ENCODE measurements around the gene DNAJC19.

Gene DNAJC19

GRCh38 chr3:180987344-180987743 is 2.2 kb downstream of the DNAJC19 start:
- no peak for TF ChIP-seq TEAD4 (IDR thresholded peaks at IDR 0.05)
- TF ChIP-seq YY1 (IDR thresholded peaks at IDR 0.05; ENCODE audit: low read depth): no peak
- no peak for TF ChIP-seq CREB1 (IDR thresholded peaks at IDR 0.05; ENCODE audit: low read depth)
- no peak for TF ChIP-seq FOXM1 (IDR thresholded peaks at IDR 0.05; ENCODE audit: borderline replicate concordance, low read depth)
- no peak for TF ChIP-seq EGR1 (IDR thresholded peaks at IDR 0.05)
- no peak for TF ChIP-seq MAX (IDR thresholded peaks at IDR 0.05)
- TF ChIP-seq CEBPB (IDR thresholded peaks at IDR 0.05): no peak
- TF ChIP-seq TCF12 (IDR thresholded peaks at IDR 0.05; ENCODE audit: low read depth): no peak
- no peak for TF ChIP-seq RAD21 (IDR thresholded peaks at IDR 0.05; ENCODE audit: low read depth)

DNA sequence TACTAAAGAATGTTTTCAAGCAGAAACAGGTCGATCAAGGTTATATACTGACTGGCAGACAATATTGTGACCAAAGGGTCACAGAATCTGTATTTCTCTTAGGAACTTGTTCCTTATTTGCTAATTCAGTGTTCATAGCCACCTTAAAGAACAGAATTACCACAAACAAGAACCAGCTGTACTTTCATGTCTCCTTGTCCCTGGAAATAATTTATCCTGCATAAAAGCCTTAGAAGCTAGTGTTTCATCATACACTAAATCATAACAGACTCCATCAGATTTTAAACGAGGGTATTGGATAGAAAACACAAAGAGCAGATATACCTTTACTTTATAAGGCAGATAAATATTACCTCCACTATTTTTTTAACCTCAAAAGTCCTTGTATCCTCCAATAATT is 6.4 kb downstream of the DNAJC19 start:
- TF ChIP-seq NFIC (IDR thresholded peaks at IDR 0.05) (no peak), EP300 (IDR thresholded peaks at IDR 0.05; ENCODE audit: borderline replicate concordance) (no peak), CEBPB (IDR thresholded peaks at IDR 0.05) (no peak), REST (IDR thresholded peaks at IDR 0.05; ENCODE audit: low read depth) (no peak), RAD21 (IDR thresholded peaks at IDR 0.05; ENCODE audit: low read depth) (no peak), MAX (IDR thresholded peaks at IDR 0.05) (no peak), TAF1 (IDR thresholded peaks at IDR 0.05; ENCODE audit: low read depth) (no peak), YY1 (IDR thresholded peaks at IDR 0.05; ENCODE audit: low read depth) (no peak), USF1 (IDR thresholded peaks at IDR 0.05) (no peak), ZBTB7A (IDR thresholded peaks at IDR 0.05; ENCODE audit: low read depth) (no peak), TEAD4 (IDR thresholded peaks at IDR 0.05) (no peak), CREB1 (IDR thresholded peaks at IDR 0.05; ENCODE audit: low read depth) (no peak), TCF12 (IDR thresholded peaks at IDR 0.05; ENCODE audit: low read depth) (no peak), FOXM1 (IDR thresholded peaks at IDR 0.05; ENCODE audit: borderline replicate concordance, low read depth) (no peak), EGR1 (IDR thresholded peaks at IDR 0.05) (no peak)

- TF ChIP-seq EGR1 (IDR thresholded peaks at IDR 0.05): no peak
- TF ChIP-seq MAX (IDR thresholded peaks at IDR 0.05): no peak
Measured at GRCh38 chr3:180981912-180982311, 7.6 kb downstream of the DNAJC19 start.

DNA sequence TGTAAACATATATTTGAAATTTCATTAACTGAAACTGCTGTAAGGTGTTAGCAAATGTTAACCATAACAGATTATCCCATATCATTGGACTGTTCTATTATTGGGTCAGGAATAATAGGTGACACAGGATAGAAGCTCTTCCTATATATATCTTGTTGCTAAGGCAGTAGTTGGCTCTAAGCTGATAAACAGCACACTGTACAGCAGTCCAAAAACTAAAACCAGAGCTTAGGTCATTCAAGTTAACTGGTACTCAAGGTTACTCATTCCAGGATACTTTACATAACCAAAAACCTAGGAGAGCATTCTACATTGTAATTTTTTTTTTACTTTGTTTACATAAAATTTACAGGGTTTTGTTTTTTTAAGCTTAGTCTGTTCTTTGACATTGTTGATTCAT is 8.9 kb downstream of the DNAJC19 start:
- no peak for TF ChIP-seq MAX (IDR thresholded peaks at IDR 0.05)
- no peak for TF ChIP-seq EP300 (IDR thresholded peaks at IDR 0.05; ENCODE audit: borderline replicate concordance)
- no peak for TF ChIP-seq ZBTB7A (IDR thresholded peaks at IDR 0.05; ENCODE audit: low read depth)
- no peak for TF ChIP-seq RAD21 (IDR thresholded peaks at IDR 0.05; ENCODE audit: low read depth)
- no peak for TF ChIP-seq YY1 (IDR thresholded peaks at IDR 0.05; ENCODE audit: low read depth)
- no peak for TF ChIP-seq REST (IDR thresholded peaks at IDR 0.05; ENCODE audit: low read depth)
- no peak for TF ChIP-seq TAF1 (IDR thresholded peaks at IDR 0.05; ENCODE audit: low read depth)
- no peak for TF ChIP-seq NFIC (IDR thresholded peaks at IDR 0.05)
- TF ChIP-seq USF1 (IDR thresholded peaks at IDR 0.05): no peak
- no peak for TF ChIP-seq CEBPB (IDR thresholded peaks at IDR 0.05)
- no peak for TF ChIP-seq EGR1 (IDR thresholded peaks at IDR 0.05)
- no peak for TF ChIP-seq FOXM1 (IDR thresholded peaks at IDR 0.05; ENCODE audit: borderline replicate concordance, low read depth)
- no peak for TF ChIP-seq TEAD4 (IDR thresholded peaks at IDR 0.05)
- no peak for TF ChIP-seq CREB1 (IDR thresholded peaks at IDR 0.05; ENCODE audit: low read depth)
- no peak for TF ChIP-seq TCF12 (IDR thresholded peaks at IDR 0.05; ENCODE audit: low read depth)

DNA sequence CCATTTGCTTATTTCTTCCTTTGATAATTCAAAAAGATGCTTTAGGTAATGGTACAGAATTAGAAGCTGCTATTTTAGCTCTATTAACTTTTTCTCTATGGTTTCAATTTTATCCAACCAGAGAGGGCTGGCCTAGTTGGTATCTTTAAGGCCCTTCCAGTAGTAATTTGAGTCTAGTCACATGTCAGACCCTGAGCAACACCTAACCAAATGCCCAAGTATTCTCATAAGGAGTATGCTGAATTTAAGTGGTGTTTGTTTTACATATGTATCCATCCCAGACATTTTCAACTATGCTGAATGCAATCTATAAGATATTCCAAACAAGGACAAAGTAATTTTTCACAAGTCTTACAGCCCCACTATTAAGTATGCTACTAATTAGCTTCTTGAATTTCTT is 9.6 kb downstream of the DNAJC19 start:
- TF ChIP-seq YY1 (IDR thresholded peaks at IDR 0.05; ENCODE audit: low read depth) (no peak), RAD21 (IDR thresholded peaks at IDR 0.05; ENCODE audit: low read depth) (no peak), ZBTB7A (IDR thresholded peaks at IDR 0.05; ENCODE audit: low read depth) (no peak), EGR1 (IDR thresholded peaks at IDR 0.05) (no peak), USF1 (IDR thresholded peaks at IDR 0.05) (no peak), CREB1 (IDR thresholded peaks at IDR 0.05; ENCODE audit: low read depth) (no peak), CEBPB (IDR thresholded peaks at IDR 0.05) (no peak), MAX (IDR thresholded peaks at IDR 0.05) (no peak), TAF1 (IDR thresholded peaks at IDR 0.05; ENCODE audit: low read depth) (no peak), TCF12 (IDR thresholded peaks at IDR 0.05; ENCODE audit: low read depth) (no peak), TEAD4 (IDR thresholded peaks at IDR 0.05) (no peak), NFIC (IDR thresholded peaks at IDR 0.05) (no peak)

Measured in Ishikawa (cell line).